ENCODE measurements around the gene TM9SF4.

TM9SF4 gene

DNA sequence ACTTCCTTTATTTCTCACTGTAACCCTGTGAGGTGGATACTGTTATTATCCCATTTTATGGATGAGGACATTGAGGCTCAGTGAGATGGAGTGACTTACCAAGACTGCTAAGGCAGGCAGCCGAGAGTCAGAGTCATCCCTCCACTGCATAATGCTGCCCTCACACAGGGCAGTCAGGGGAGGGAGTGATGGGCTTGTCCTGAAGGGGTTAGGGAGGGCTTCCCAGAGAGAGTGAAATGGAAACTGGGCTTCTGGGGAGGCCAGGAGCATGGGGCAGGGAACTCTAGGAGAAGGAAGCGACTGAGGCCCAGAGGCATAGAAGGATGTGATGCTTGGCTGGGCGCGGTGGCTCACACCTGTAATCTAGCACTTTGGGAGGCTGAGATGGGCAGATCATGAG, 31.1 kb downstream of the TM9SF4 start:
- in situ Hi-C loops (cut with HindIII; ENCODE audit: low sequenced_read_pairs) = no loop called here
- no peak overlapping the region for H3K4me3 ChIP-seq (ENCODE audit: low read depth, low read length)
- no peak for DNase-seq (ENCODE audit: low read depth)
- TF ChIP-seq, protein P1, sequence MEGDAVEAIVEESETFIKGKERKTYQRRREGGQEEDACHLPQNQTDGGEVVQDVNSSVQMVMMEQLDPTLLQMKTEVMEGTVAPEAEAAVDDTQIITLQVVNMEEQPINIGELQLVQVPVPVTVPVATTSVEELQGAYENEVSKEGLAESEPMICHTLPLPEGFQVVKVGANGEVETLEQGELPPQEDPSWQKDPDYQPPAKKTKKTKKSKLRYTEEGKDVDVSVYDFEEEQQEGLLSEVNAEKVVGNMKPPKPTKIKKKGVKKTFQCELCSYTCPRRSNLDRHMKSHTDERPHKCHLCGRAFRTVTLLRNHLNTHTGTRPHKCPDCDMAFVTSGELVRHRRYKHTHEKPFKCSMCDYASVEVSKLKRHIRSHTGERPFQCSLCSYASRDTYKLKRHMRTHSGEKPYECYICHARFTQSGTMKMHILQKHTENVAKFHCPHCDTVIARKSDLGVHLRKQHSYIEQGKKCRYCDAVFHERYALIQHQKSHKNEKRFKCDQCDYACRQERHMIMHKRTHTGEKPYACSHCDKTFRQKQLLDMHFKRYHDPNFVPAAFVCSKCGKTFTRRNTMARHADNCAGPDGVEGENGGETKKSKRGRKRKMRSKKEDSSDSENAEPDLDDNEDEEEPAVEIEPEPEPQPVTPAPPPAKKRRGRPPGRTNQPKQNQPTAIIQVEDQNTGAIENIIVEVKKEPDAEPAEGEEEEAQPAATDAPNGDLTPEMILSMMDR (IDR thresholded peaks at IDR 0.05; ENCODE audit: low read depth, low read length, missing control alignments) = no peak

DNA sequence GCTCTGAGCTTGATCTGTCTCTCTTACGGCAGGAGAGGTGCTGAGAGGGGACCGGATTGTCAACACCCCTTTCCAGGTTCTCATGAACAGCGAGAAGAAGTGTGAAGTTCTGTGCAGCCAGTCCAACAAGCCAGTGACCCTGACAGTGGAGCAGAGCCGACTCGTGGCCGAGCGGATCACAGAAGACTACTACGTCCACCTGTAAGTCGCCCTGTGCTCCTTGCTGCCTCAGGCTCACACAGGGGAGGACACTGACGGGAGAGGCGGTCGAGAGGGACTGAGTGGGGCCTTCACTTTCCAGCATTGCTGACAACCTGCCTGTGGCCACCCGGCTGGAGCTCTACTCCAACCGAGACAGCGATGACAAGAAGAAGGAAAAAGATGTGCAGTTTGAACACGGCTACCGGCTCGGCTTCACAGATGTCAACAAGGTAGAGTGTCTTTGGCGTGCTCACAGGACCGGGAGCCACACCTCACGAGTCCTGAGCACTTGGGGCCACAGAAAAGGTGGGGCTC, 32.0 kb downstream of the TM9SF4 start:
- TF ChIP-seq, protein P1 (IDR thresholded peaks at IDR 0.05; ENCODE audit: low read depth, low read length, missing control alignments) = no peak
- in situ Hi-C loops (cut with HindIII; ENCODE audit: low sequenced_read_pairs) = no loop called here
- H3K4me3 ChIP-seq (ENCODE audit: low read depth, low read length) = no peak overlapping the region
- DNase-seq (ENCODE audit: low read depth) = no peak

DNA sequence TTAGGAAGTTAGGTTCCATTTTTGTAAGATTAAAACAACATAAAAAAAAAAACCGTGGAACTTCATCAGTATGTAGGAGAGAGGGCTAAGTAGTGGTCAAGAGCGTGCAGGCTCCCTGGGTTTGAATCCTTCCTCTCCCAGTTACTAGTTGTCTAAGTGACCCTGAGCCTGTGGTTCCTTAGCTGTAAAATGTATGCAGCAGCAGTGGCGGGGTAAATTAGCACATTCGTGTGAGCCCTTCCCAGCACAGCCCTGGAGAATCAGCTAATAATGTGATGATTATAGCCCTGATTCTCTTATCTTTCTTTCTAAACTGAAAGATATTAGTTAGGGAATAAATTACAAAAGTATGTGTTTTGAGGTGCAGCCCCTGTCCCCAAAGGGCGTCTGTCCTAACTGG, 32.6 kb downstream of the TM9SF4 start:
- TF ChIP-seq, protein P1 (IDR thresholded peaks at IDR 0.05; ENCODE audit: low read depth, low read length, missing control alignments) = no peak
- H3K4me3 ChIP-seq (ENCODE audit: low read depth, low read length) = no peak overlapping the region
- no peak for DNase-seq (ENCODE audit: low read depth)
- in situ Hi-C loops (cut with HindIII; ENCODE audit: low sequenced_read_pairs) = no loop called here

DNA sequence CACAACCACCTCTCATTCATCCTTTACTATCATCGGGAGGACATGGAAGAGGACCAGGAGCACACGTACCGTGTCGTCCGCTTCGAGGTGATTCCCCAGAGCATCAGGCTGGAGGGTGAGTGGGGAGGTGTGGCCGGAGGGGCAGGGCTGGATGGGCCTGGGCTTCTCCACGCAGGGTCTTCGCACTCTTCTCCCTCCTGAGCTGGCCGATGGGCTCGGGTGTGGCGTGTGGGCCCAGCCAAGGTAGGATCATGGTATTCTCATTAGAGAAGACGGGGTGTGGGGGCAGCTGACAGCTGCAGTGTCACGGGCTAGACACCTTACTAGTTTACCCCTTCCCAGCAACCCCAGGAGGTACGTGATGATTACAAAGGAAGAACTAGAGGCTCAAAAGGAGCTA, 33.5 kb downstream of the TM9SF4 start:
- TF ChIP-seq, protein P1 (IDR thresholded peaks at IDR 0.05; ENCODE audit: low read depth, low read length, missing control alignments) = no peak
- DNase-seq (ENCODE audit: low read depth) = no peak
- H3K4me3 ChIP-seq (ENCODE audit: low read depth, low read length) = no peak overlapping the region
- in situ Hi-C loops (cut with HindIII; ENCODE audit: low sequenced_read_pairs) = no loop called here

DNA sequence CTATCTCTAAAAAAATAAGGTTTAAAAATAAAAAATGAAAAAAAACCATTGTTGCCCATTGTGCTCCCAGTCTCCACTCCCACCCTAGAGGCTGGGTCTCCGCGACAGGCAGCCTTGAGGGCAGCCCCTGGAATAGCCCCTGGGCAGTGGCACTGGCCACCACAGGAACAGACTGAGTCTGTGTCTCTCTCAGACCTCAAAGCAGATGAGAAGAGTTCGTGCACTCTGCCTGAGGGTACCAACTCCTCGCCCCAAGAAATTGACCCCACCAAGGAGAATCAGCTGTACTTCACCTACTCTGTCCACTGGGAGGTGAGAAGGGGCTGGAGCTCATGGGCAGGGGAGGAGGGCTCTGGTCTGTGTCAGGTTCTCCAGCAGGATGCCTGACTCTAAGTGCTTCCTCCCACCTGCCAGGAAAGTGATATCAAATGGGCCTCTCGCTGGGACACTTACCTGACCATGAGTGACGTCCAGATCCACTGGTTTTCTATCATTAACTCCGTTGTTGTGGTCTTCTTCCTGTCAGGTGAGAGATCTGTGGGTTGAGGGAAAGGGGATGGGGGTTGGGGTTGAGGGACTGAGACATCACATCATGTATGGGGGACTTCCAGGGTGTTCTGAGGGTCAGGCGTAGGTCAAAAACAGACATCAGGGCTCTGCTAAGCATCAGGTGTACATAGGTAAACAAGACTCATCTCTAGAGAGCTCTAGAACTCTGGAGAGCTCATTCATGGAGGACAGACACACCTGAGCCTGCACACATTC, 35.6 kb downstream of the TM9SF4 start:
- no peak overlapping the region for H3K4me3 ChIP-seq (ENCODE audit: low read depth, low read length)
- no peak for DNase-seq (ENCODE audit: low read depth)
- in situ Hi-C loops (cut with HindIII; ENCODE audit: low sequenced_read_pairs) = no loop called here
- TF ChIP-seq, protein P1 (IDR thresholded peaks at IDR 0.05; ENCODE audit: low read depth, low read length, missing control alignments) = no peak

DNA sequence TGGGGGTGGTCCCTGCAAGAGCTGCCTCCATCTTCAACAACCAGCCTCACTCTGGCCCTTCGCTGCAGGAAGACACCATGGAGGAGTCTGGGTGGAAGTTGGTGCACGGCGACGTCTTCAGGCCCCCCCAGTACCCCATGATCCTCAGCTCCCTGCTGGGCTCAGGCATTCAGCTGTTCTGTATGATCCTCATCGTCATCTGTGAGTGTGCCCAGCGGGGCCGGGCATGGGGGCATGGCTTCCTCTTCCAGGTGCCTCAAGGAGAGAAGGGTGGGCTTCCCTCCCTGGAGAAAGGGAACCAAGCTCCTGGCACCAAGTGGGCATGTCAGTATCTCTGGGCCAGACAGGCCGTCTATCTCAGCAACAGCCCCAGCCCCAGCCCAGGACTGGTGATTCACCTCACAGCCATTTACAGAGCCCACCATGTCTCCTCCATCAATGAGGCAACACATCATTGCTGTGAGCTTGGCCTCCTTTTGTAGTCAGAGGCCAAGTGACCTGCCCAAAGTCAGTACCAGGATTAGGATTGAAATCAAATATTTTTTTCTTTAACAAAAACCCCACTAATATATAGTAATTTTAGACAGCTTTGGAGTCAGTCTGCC, 40.2 kb downstream of the TM9SF4 start:
- in situ Hi-C loops (cut with HindIII; ENCODE audit: low sequenced_read_pairs) = no loop called here

More for the DNA sequence above, 40.2 kb downstream of the TM9SF4 start:
- no peak overlapping the region for H3K4me3 ChIP-seq (ENCODE audit: low read depth, low read length)
- TF ChIP-seq, protein P1 (IDR thresholded peaks at IDR 0.05; ENCODE audit: low read depth, low read length, missing control alignments) = no peak
- no peak for DNase-seq (ENCODE audit: low read depth)
